Right renal cortex interstitium (tissue), 3 donors: ENCODE measurements around the gene CAMKK2. TPM values are rescaled to one million over a fixed set of nuclear protein-coding genes. Genes with fewer than 3 reads are reported as not detected.
"Not testable (repeated sequence)": the region's sequence is repeated elsewhere in the genome, so short reads cannot be mapped to it uniquely, and the experiment has no call there.

Source experiments
- DNase-seq, 3 donors: peaks; one replicate each; pipeline ENCODE4 v3.0.0-alpha.2; 2013; ENCODE audit warnings: low read depth in 3 of 3, low spot score in 2 of 3
- polyA plus RNA-seq, 3 donors: library from polyadenylated mRNA; unstranded; fragments of 120-200 nt; gene quantifications; one replicate each; pipeline ENCODE4 v1.2.1, GENCODE V29; 2013; ENCODE audit not compliant: insufficient read length in 3 of 3

CAMKK2 gene
- 10 to 100 TPM; 31.2 to 34.0 (median 33.9) TPM for polyA plus RNA-seq

DNA sequence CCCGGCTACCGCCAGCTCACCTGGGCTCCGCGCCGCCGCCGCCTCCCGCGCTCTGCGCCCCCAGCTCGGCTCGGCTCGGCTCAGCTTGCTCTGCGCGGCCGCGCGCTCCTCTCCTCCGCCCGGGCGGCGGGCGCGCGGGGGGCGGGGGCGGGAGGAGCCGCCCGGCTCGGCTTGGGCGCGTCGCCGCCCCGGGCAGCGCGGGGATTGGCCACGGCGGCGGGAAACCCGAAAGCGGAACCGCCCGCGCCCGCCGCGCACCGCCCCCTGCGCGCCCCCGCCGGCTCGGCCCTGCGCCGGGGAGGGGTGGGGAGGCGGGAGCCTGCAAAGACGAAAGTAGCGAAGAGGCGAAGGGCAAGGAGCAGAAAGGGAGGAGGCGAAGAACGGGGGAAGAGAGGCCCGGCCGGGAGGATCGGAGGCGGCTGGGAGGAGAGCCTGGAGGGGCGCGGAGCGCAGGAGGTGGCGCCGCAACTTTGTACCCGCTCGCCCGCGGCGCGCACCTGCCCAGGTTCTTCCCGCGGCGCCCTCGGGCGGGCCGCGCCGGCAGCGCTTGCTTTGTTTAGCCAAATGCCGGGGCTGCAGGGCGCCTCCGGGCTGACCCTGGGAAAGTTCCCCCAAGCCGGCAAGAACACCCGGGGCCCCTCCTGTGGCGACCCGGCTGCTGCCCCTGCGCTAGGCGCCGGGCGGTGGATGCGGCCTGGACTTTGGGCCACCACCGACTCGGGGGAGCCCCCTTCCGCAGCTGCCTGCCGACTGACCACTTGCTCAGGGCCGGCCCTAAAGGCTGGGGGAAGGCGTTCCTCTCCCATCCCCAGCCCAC lies at the start of gene CAMKK2:
Gene CAMKK2 (minus strand): TSS at position 92 of the 817 bp plus-strand sequence. CDS start 22,183 bp downstream, outside the sequence.
- peak; percentile 47 to 78 (median 74) for DNase-seq

DNA sequence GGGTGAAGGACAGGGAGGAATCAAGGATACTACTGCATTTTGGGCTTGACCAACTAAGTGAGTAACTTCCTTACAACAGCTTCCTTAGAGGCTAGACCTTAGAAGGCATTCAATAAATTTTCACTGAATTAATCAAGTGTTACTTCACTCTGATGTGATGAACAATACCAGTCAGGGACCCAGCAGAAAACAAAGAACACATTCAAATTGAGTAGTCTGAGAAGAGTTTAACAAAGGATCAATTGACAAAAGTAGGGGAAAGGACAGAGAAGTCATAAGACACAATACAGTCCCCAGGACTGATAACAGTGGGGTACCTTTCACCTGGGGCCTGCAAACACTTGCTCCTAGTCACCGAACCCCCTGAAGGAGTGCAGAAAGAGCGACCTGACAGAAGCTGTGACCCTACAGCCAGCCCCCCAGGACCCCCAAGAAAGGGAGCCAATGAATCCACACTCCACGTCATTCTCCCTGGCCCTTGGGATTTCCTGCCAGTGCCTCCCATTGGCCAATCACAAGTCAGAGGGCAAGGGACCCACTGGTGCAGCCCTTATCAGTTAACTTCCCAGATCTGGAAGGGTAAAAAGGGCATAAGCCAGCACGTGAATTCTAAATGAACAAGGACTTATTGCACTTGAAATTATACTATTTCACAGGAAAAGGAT lies 48.8 kb upstream of the CAMKK2 start:
- no peak for DNase-seq

DNA sequence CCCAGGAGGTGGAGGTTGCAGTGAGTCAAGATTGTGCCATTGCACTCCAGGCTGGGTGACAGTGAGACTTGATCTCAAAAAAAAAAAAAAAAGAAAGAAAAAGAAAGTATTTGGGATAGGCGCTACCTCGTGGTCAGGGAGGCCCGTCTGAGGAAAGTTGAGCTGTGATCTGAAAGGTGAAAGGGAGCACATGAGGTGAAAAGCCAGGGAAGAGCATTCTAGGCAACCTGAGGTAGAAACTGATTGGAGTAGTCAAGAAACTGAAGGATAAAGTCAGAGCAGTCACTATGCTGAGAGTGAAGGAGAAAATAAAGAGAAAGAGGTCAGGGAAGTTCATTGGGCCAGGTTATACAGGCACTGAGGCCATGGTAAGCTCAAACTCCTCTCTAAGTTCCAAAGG lies 48.0 kb upstream of the CAMKK2 start:
- DNase-seq, result no peak

DNA sequence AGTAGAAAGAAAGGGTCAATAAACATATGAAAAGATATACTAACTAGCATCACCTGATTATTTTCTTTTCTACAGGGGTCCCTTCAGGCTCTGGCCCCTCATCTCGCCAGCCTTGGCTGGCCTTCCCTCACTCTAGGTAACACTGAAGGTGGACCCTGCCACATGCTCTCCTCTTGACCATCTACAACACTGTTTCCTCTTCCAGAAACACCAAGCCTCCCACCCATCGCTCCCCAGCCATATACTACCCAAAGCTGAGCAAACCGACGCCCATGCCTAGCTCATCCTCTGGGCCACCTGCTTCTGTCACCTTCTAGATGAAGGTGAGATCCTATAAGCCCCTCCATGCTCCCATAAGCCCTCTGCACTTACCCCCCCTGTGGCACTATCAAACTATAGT lies 40.9 kb upstream of the CAMKK2 start:
- no peak for DNase-seq

DNA sequence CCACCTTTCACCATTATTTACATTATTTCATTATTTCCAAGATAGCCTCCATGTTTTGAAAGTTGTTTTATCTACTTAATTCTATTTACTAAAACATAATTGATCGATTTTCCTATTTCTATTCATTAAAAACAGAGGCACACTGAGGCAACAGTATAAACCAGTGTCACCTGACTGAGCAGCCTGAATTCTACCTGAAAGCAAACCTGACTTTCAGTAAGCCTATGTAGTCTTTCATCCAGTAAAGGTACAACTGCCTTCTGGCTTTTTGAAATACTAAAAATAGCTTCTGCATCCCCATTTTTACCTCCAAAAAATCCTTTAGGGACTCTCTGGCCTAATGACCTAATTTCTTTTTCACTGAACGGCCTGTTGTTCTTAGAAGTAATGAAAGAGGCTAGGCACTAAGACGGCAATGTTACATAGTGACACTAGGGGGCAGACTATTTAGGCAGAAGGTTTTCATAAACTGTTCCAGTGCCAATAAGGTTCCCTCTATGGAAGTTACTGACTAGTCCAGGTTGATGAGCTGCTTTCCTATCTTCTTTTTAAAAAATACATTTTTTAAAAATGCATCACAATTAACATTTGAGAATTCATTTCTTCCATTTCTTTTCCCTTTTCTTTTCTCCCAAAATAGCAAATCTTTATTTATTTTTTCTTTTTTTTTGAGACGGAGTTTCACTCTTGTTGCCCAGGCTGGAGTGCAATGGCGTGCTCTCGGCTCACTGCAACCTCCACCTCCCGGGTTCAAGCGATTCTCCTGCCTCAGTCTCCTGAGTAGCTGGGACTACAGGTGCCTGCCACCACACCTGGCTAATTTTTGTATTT lies 38.2 kb upstream of the CAMKK2 start:
- peak in 2 of 3 donors; percentile 31 to 41 for DNase-seq

DNA sequence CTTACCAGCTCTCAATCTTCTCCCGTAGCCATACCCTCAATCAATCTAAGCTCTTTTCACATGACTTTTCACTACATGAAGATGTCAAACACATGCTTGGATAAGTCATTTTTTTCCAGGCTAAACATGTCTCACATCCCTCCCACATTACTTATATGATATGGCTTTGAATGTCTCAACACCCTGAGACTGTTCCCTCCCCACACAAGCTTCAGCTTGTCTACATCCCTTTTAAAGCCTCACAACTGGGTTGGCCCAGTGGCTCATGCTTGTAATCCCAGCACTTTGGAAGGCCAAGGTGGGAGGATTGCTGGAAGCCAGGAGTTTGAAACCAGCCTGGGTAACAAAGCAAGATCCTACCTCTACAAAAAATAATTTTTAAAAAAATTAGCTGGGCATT lies 37.2 kb upstream of the CAMKK2 start:
- no peak for DNase-seq

DNA sequence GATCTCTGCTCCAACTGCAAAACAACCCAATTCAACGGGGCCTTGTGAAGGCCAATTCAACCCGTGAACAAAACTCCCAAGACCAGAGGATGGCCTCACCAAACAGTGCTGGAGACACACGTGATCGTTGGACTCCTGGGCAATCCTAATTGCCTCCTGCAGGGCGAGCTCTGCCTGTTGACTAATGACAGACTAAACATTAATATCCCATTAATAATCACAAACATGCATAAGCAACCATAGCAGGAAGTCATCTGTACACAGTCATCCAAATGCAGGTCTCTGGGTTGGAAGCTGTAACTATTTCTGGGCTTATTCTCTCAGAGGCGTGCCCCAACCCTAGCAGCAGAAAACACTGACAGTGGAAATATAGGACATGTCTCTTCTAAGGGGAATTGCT lies 34.7 kb upstream of the CAMKK2 start:
- DNase-seq, result no peak

DNA sequence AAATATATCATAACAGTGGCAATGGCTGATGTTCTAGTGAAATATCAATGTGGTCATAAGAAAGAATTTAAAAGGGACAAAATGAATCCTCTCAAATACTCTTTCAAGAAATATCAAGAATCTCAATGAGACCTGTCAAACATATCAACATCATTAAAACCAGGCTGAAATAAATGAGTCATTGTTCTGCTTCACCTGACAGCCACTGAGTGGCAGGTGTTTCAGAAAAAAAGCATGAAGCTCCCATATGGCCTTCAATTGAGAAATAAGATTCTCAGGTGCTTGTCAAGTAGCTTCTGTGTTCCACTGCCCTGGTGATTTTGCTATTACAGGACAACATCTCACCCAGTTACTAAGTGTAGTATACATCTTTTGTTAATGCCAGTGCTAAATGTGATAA lies 34.2 kb upstream of the CAMKK2 start:
- no peak for DNase-seq

DNA sequence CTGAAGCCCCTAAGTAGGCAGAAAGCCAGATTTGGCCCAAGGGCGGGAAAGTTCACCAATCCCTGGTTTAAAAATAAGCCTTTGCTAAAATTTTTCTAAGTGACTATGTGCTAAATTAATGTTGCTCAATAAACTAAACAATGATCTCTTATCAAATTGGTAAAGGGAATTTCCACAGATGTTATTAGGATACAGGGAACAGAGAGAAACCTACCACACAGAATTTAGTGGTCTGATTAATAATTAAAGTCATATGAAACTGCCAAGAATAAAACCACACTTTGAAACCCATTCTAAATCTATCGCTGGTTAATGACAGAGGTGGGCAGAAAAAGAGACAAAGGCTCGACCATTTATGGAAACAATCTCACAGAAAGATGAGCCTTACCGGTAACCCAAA lies 33.7 kb upstream of the CAMKK2 start:
- no peak for DNase-seq

DNA sequence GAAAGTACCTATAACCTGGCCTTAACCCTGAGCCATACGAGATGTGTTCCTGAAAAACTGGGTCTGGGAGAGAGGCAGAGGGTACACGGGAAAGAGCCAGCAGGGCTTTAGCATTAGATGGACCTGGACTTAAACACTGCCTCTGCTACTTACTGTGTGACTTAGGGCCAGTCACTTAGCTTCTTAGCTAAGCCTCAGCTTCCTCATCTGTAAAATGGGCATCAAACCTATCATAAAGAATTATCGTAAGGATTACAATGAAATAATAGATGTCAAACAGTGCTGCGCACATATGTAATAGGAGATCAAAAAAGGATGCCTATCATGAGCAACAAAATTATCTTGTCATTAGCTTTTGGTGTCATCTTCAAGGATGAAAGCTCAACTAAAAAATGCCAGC lies 32.1 kb upstream of the CAMKK2 start:
- no peak for DNase-seq

DNA sequence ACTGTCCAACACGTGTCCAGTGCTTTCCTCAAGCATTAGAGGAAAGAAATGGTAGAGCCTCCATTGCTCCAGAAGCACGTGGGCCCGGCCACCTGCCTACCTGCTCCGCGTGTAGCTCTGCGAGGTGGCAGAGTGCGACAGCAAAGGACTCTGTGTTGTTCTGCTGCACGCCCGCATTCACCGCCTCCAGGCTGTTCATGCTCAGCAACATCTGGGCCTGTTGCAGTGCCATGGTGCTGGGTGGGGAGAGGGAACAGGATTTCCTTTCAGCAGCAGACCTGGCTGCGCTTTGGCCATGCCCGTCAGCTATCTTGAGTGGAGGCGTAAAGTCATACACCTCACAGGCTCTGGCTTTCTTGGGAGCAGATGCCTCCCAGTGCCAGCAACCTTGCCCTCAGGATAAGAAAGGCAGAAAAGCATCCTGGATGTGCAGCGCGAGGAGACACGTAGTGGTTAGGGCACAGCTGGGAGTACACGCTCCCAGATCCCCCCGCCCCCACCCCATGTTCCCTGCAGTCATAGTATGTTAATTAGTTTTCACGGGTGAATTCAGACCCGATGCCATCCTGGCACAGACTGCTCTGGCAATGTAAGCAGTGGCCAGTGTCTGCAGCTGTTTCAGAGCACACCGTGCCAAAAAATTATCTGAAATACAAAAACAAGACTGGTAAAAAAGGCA lies 30.6 kb upstream of the CAMKK2 start:
- DNase-seq, result no peak

DNA sequence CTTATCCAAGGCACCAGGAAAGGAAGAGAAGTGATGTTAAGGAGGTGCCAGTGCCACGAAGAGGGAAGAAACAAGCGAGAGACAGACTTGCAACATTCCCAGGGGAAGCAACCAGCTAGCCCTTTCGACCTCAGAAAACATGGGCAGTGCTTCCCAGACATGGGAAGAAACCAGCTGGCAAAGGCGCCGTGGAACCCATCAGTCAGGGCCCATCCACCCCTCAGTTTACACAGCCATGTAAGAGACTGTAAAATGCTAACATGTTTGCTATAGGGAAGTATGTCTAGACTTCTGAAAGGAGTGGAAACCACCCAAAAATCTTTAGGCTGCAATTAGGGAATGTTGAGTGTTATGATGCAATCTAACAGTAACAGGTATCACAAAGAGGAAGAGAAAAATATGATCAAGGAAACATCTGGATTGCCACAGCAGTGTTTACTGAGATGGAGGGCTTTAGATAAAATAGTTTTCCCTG lies 29.4 kb upstream of the CAMKK2 start:
- no peak for DNase-seq

DNA sequence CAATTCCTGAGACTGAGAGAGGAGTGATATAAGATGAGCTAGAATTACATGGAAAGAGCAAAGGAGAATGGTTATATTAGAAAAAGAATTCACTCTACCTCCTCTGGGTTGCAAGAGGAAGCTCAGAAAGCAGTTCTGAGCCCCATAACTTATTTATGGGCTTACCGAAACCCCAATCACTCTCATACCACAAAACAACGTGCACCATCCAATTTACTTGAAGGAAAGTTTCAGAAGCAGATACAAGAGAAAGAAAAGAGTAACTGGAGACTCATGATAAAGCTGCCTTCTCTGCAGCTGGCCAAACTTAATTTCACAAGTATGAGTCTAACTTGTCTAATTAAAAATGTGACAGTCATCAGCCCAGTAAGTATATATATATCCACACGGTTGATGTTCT lies 27.4 kb upstream of the CAMKK2 start:
- DNase-seq, result no peak

DNA sequence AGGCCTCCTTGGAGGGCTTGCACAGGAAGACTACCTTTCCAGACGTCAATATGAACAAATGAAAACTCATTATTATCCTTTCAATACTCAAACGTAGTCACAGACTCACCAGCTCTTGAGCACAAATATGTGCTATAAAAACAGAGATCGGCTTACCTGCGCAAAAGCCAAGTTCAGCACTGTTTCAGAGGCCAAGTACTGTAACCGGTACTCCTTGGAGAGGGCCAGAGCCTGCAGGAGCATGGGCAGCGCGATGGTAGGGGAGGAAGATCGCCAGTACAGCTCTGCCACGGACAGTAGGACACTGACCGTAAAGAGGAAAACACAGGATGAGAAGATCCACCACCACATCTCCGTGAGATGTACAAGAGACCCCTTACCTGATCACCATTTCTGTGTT lies 21.6 kb upstream of the CAMKK2 start:
- no peak for DNase-seq

DNA sequence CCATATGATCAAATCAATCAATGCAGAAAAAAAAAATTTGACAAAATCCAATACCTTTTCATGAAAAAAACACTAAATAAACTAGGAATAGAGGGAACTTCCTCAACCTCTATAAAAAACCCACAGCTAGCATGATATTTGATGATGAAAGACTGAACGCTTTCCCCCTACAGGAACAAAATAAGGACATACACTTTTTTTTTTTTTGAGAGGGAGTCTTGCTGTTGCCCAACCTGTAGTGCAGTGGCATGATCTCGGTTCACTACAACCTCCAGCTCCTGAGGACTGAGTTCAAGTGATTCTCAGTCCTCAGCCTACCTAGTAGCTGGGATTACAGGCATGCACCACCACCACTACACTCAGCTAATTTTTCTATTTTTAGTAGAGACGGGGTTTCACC lies 17.9 kb upstream of the CAMKK2 start:
- no peak for DNase-seq

DNA sequence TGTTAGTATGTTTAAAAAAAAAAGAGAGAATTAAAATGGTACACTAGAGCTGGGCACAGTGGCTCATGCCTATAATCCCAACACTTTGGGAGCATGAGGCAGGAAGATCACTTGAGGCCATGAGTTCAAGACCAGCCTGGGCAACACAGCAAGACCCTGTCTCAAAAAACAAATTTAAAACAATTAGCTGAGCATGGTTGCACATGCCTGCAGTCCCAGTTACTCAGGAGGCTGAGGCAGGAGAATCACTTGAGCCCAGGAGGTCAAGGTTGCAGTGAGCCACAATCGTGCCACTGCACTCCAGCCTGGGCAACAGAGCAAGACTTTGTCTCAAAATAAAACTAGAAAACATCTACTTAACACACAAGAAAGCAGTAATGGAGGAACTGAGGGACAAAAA lies 13.7 kb upstream of the CAMKK2 start:
- not testable (repeated sequence) for DNase-seq

DNA sequence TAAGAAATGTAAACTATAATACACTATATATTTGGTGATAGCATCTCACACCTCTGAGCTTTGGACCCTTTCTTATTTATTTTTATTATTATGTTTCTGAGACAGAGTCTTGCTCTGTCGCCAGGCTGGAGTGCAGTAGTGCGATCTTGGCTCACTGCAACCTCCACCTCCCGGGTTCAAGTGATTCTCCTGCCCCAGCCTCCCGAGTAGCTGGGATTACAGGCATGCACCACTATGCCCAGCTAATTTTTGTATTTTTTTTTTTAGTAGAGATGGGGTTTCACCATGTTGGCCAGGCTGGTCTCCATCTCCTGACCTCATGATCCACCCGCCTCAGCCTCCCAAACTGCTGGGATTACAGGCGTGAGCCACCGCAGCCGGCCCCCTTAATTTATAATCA lies 10.9 kb upstream of the CAMKK2 start:
- not testable (repeated sequence) for DNase-seq

DNA sequence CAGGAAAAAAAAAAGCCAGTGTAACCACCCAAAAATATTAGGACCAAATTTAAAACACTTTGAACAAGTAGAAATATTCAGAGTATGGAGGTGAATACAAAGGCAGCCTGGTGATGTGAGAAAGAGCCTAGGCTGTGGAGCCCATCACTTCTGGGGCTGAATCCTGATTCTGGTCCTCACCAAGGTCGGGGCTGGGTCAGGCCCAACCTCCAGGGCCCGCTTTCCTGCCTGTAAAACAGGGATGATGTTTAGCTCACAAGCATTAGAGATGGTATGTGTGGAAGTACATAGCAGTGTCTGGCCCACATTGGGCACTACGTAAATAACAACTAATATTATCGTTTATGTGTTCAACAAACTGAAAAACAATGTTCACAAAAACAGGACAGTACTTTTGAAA lies 7.8 kb upstream of the CAMKK2 start:
- DNase-seq, result no peak

DNA sequence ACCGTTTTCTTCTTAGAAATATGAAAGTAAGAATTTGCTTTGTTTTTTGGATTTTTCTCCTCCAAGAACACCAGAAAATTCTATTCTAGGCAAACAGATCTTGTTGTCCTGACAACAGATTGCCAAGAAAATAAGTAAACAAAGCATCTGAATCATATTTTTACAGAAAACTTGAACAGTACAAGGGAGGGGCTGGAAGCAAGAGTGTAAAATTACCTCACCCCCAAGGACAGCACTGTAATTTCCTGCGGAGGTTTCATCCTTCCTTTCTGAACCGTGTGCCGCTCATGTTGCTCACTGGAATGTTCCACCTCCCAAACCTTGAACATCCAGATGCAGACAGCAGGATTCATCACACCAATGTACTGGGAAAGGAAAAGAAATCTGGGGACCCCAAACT lies 5.4 kb upstream of the CAMKK2 start:
- DNase-seq, result no peak

DNA sequence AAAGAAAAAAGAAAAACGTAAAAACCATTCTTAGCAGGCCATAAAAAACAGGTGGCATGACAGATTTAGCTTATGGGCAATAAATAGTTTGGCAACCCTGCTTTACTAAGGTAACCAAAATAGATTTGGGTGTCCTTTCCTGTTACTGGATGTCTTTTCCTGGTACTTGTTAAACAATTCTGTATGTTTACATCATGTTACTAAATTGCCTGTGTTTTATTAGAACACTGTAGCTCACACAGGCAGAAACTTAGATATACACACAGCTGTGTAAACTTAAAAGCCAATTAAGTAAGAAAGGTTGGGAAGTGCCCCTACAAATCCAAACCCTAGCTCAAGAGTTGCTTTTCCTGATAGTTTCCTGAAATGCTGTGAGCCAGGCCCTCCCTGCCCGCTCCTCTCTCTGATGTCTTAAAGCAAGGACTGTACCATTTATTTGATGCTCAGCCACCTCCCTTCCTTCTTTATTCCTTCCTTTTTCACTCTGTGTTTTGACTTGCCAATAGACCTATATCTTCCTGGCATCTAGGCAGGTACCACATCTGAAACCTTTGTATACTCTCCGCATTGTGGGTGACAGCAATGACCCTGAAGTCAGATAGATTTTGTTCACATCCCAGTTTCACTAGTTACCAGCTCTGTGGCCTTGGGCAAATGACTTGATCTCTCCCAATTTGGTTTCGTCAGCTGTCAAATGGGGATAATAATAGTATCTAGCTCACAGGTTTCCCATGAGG lies 3.7 kb upstream of the CAMKK2 start:
- no peak for DNase-seq
